ENCODE results near the gene TREML1. TPM values are rescaled to one million over a fixed set of nuclear protein-coding genes. Genes with fewer than 3 reads are reported as not detected.
"Not testable (repeated sequence)": the region's sequence is repeated elsewhere in the genome, so short reads cannot be mapped to it uniquely, and the experiment has no call there.

Gene TREML1, protein sequence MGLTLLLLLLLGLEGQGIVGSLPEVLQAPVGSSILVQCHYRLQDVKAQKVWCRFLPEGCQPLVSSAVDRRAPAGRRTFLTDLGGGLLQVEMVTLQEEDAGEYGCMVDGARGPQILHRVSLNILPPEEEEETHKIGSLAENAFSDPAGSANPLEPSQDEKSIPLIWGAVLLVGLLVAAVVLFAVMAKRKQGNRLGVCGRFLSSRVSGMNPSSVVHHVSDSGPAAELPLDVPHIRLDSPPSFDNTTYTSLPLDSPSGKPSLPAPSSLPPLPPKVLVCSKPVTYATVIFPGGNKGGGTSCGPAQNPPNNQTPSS
- total RNA-seq, result not detected

DNA sequence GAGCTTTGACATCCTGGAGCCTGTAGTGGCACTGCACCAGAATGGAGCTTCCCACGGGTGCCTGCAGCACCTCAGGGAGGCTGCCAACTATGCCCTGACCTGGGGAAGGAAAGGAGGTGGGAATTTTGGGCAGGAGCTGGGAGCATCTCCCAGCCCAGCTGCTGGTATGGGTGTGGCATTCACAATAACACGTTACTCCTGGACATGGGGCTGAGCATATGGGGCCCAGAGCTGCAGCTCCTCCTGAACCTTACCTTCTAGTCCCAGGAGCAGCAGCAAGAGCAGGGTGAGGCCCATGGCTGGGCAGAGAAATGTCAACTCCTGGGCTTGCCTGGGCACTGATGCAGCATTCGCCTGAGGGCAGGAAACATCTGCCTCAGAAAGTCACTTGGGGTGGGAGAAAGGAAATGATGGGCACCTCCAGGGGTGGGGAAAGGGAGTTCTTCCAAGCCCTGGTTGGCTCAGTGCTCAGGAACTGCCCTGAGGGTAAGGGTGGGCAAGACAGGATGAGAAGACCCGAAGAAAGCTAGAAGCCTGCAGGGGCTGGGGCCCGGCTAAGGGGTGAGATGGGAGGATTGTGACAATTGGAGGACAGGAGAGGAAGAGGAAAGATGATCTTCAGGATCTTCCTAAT, at the start of gene TREML1:
TREML1 (minus strand) TSS at position 356 of the 634 bp plus-strand sequence; CDS start at position 297, 59 bp downstream.
- no peak within 1 kb of the TSS for H3K27ac Mint-ChIP-seq

DNA sequence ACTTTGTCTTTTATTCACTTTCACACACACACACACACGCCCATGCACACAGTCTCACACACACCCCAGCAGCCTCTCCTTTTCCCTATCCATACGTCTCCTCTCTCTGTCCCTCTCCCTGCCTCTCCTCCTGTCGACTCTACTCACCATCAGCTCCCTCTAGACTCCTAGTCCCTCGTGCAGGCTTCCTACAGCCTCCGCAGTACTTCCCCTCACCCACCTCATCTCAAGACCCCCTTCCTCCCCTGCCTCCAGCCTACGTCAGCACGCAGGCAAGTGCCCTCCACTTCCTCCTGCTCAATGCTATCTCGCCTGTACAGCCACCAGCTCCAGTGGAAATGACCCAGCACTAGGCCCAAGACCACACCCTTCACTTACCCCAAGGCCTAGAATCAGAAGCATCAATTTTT, 47.6 kb upstream of the TREML1 start:
- no peak for ATAC-seq (replicated peaks)
- Mint-ChIP-seq H3K4me3 (peak overlapping the region; percentile 66), H3K4me1 (peaks cover 45% of the 10 kb centered on the region), H3K27me3 (no peaks in the 10 kb centered on the region), H3K9me3 (no peaks in the 10 kb centered on the region), H3K36me3 (ENCODE audit: low read depth) (peaks cover 2% of the 10 kb centered on the region), H3K27ac (peak overlapping the region; percentile 85)

More for the DNA sequence above, at the start of gene TREML1:
- no peak within 1 kb of the TSS for H3K4me3 Mint-ChIP-seq
- no peaks in the 10 kb centered on the region for H3K4me1 Mint-ChIP-seq
- H3K27me3 Mint-ChIP-seq, result no peaks in the 10 kb centered on the region
- ATAC-seq (replicated peaks), result no peak
- H3K9me3 Mint-ChIP-seq, result no peaks in the 10 kb centered on the region
- H3K36me3 Mint-ChIP-seq (ENCODE audit: low read depth), result no peaks in the 10 kb centered on the region

DNA sequence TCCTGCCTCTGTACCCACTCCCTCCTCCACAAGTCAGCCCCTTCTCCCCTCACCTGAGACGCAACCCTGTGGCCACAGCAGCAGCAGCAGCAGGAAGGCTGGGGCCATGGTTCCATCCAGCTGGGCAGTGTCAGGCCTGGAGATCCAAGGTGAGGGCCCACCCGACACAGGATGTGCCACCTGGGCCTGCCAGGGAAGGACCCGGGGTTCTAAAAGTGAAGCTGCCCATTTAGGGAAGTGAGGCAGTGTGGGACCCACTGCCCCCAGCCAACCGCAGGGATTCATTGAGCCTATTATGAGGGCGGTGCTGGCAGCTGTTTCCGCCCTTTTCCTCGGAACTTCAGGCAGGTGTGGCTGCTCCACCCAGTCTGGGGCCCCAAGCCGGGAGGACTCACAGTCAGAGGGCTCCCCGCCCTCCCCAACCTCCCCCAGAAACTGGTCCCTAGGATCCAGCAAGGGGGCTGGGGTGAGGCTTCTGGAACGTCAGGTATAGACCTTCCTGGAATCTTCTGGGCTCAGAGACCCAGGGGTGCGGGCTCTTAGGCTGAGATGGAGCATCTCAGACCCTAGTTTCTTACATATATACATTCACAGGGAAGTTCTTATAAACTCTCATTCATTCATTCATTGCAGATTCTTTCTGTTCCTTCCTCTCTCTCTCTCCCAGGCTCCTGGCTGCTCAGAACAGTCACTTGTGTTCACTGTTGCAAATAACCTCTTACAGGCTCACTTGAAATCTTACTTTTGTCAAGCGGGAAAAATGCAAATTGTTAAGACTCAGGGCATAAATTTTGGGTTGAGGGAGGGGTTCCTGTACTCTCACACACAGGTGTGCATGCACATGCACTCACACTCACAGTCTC, 47.0 kb upstream of the TREML1 start, which contains the start of gene TREML2:
TREML2 (minus strand) TSS at position 249 of the 863 bp plus-strand sequence; CDS start at position 108, 141 bp downstream.
- no peaks in the 10 kb centered on the region for H3K27me3 Mint-ChIP-seq
- H3K4me3 Mint-ChIP-seq, result peak within 1 kb of the TSS; percentile 66
- ATAC-seq (replicated peaks), result peak; percentile 26
- H3K27ac Mint-ChIP-seq, result peak within 1 kb of the TSS; percentile 85
- peaks cover 47% of the 10 kb centered on the region for H3K4me1 Mint-ChIP-seq
- no peaks in the 10 kb centered on the region for H3K9me3 Mint-ChIP-seq
- peaks cover 5% of the 10 kb centered on the region for H3K36me3 Mint-ChIP-seq (ENCODE audit: low read depth)

DNA sequence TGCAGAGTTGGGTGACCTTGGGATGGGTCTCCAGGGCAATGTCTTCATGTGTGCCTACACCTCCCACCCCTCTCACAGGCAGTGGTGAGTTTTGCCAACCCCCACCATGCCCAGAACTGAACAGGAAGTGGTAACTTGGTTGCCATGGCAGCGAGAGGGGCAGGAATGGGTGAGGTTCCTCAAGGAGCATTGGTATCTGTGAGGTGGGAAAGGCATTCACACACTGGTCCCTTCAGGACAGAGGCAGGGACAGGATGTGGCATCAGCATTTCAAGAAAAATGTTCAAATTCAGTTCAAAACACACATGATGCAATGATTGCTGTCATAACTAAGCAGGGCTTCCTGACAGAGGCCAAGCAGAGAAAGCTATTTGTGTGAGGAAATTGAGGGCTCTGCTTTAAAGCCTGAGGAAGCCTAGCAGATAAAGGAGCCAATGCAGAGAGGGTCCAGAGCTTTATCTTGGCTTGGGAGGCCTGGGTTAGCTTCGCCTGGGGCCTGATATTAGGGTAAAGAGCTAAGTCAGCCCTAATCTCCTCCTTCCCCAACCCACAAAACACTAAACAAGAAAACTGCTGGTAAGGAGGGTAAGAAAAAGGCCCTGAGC, 46.3 kb upstream of the TREML1 start:
- ATAC-seq (replicated peaks), result peak; percentile 57
- H3K27ac Mint-ChIP-seq, result peak overlapping the region; percentile 85
- H3K36me3 Mint-ChIP-seq (ENCODE audit: low read depth), result peaks cover 8% of the 10 kb centered on the region
- H3K4me3 Mint-ChIP-seq, result peak overlapping the region; percentile 66
- H3K27me3 Mint-ChIP-seq, result no peaks in the 10 kb centered on the region
- H3K4me1 Mint-ChIP-seq, result peaks cover 46% of the 10 kb centered on the region
- H3K9me3 Mint-ChIP-seq, result no peaks in the 10 kb centered on the region

DNA sequence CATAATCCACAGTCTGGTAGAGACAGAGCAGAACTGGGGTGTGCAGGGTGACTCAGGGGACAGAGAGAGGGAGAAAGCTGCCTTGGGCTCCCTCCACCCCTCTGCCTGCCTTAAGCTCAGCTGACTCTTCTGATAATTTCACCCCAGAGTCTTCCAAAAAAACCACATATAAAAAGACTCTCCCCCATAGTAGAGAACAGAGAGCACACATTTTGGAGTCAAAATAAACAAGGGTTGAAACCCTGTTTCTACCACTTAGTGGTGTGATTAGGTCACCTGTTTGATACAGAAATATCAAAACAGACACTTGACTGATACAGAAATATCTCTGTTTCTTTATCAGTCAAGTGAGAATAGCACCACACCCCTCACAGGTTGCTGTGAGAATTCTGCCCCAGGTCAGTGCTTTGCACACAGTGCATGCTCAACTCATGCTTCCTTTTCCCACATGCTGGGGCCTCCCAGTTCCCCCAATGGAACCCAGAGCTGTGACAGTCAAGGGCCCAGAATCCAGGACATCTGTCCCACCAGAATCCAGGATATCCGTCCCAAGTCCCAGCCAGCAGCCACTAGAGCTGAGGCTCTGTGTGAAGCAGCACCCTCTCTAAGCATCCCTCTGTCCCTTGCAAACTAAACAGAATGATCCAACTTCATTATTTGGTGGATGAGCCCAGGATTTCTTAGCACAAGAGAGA, 45.6 kb upstream of the TREML1 start:
- peaks cover 9% of the 10 kb centered on the region for H3K36me3 Mint-ChIP-seq (ENCODE audit: low read depth)
- H3K4me3 Mint-ChIP-seq, result peak overlapping the region; percentile 66
- ATAC-seq (replicated peaks), result peak; percentile 79
- H3K27me3 Mint-ChIP-seq, result no peaks in the 10 kb centered on the region
- H3K27ac Mint-ChIP-seq, result peak overlapping the region; percentile 85
- no peaks in the 10 kb centered on the region for H3K9me3 Mint-ChIP-seq
- peaks cover 43% of the 10 kb centered on the region for H3K4me1 Mint-ChIP-seq

GRCh38 chr6:41197234-41197633, 43.1 kb upstream of the TREML1 start:
- Mint-ChIP-seq H3K27me3 (no peaks in the 10 kb centered on the region), H3K27ac (peak overlapping the region; percentile 1), H3K4me1 (peaks cover 41% of the 10 kb centered on the region), H3K9me3 (no peaks in the 10 kb centered on the region), H3K36me3 (ENCODE audit: low read depth) (peaks cover 9% of the 10 kb centered on the region), H3K4me3 (no peak overlapping the region)
- no peak for ATAC-seq (replicated peaks)

DNA sequence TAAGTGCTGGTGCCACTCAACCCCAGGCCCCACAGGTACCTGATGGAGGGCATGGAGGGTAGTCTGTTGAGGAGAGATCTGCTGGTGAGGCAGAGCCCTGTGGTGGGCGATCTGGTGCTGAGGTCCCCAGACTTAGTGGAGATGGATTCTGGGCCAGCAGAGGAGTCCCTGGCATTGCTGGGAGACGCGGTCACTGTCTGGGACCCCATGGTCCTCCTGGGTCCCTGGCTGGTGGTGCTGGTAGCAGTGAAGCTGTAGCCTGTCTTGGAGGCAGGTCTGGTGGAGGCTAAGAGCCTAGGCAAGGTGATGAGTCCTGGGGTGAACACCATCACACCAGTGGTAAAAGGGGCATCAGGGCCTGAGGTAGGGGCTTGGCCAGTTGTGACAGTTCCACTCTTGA, 40.2 kb upstream of the TREML1 start:
- Mint-ChIP-seq H3K4me3 (no peak overlapping the region), H3K27ac (peak overlapping the region; percentile 2), H3K4me1 (peaks cover 17% of the 10 kb centered on the region), H3K36me3 (ENCODE audit: low read depth) (peaks cover 9% of the 10 kb centered on the region), H3K9me3 (peaks cover 2% of the 10 kb centered on the region), H3K27me3 (no peaks in the 10 kb centered on the region)
- ATAC-seq (replicated peaks), result no peak

DNA sequence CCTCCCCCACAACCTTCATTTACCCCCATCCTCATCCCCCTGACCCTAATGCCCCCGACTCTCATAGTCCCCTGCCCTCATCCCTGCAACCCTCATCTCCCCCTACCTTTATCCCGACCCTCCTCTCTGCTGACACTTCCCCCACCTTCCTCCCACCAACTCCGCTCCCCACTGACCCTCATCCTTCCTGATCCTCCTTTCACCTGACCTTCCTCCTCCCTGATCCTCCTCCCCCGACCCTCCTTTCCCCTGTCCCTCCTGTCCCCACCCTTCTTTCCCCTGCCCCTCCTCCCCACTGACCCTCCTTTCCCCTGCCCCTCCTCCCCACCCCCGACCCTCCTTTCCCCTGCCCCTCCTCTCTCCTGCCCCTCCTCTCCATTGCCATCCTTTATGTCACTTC, 39.7 kb upstream of the TREML1 start:
- no peak for ATAC-seq (replicated peaks)
- H3K4me3 Mint-ChIP-seq, result no peak overlapping the region
- H3K27me3 Mint-ChIP-seq, result no peaks in the 10 kb centered on the region
- H3K36me3 Mint-ChIP-seq (ENCODE audit: low read depth), result peaks cover 9% of the 10 kb centered on the region
- peaks cover 15% of the 10 kb centered on the region for H3K4me1 Mint-ChIP-seq
- peaks cover 4% of the 10 kb centered on the region for H3K9me3 Mint-ChIP-seq
- H3K27ac Mint-ChIP-seq, result peak overlapping the region; percentile 2

DNA sequence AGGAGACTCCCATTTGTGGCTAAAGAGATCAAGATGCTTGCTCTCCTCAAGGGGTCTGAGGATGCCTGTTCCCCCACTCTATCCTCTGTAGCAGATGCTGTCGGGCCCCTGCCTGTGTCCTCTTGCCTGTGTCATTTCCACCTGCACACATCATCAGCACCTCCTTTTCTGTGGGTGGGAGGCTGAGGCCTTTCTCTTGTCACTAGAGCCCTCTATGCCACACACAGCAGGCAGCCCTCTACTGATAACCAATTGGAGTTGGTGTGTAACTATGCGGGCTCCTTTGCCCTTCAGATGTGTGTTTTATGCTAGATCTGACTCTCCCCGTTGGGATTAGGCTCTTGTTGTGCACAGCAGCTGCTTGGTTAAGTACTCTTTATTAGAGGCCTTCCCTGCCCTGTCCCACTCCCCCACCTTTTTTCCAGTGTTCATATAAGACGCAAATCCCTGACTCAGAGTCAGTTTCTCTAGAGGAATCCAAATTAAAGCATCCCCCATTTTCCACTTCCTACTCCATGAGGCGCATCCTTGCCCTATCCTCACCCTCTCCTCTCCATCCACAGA, 39.1 kb upstream of the TREML1 start:
- H3K4me3 Mint-ChIP-seq, result no peak overlapping the region
- peaks cover 18% of the 10 kb centered on the region for H3K4me1 Mint-ChIP-seq
- H3K9me3 Mint-ChIP-seq, result peaks cover 4% of the 10 kb centered on the region
- no peak for ATAC-seq (replicated peaks)
- H3K27me3 Mint-ChIP-seq, result no peaks in the 10 kb centered on the region
- H3K27ac Mint-ChIP-seq, result peak overlapping the region; percentile 50
- H3K36me3 Mint-ChIP-seq (ENCODE audit: low read depth), result peaks cover 9% of the 10 kb centered on the region

- Mint-ChIP-seq H3K9me3 (peaks cover 4% of the 10 kb centered on the region), H3K4me1 (peaks cover 11% of the 10 kb centered on the region), H3K27me3 (no peaks in the 10 kb centered on the region), H3K4me3 (no peak overlapping the region), H3K27ac (peak overlapping the region; percentile 65), H3K36me3 (ENCODE audit: low read depth) (peaks cover 6% of the 10 kb centered on the region)
- ATAC-seq (replicated peaks), result peak; percentile 84
Measured at GRCh38 chr6:41191569-41191968, 37.4 kb upstream of the TREML1 start.

- Mint-ChIP-seq H3K4me3 (no peak overlapping the region), H3K27ac (no peak overlapping the region), H3K27me3 (no peaks in the 10 kb centered on the region), H3K4me1 (peaks cover 11% of the 10 kb centered on the region), H3K36me3 (ENCODE audit: low read depth) (peaks cover 5% of the 10 kb centered on the region), H3K9me3 (peaks cover 4% of the 10 kb centered on the region)
- ATAC-seq (replicated peaks), result no peak
Measured at GRCh38 chr6:41190791-41191190, 36.6 kb upstream of the TREML1 start.

- H3K27me3 Mint-ChIP-seq, result no peaks in the 10 kb centered on the region
- ATAC-seq (replicated peaks), result no peak
- no peaks in the 10 kb centered on the region for H3K36me3 Mint-ChIP-seq (ENCODE audit: low read depth)
- no peak overlapping the region for H3K27ac Mint-ChIP-seq
- peaks cover 4% of the 10 kb centered on the region for H3K9me3 Mint-ChIP-seq
- no peak overlapping the region for H3K4me3 Mint-ChIP-seq
- peaks cover 11% of the 10 kb centered on the region for H3K4me1 Mint-ChIP-seq
Measured at GRCh38 chr6:41189967-41190366, 35.8 kb upstream of the TREML1 start.

GRCh38 chr6:41189046-41189445, 34.9 kb upstream of the TREML1 start:
- H3K27ac Mint-ChIP-seq; H3K36me3 Mint-ChIP-seq (ENCODE audit: low read depth); H3K4me3 Mint-ChIP-seq; H3K9me3 Mint-ChIP-seq; H3K27me3 Mint-ChIP-seq; ATAC-seq (replicated peaks): not testable (repeated sequence)
- H3K4me1 Mint-ChIP-seq, result peaks cover 11% of the 10 kb centered on the region

Measured in activated T-helper 17 cell treated with anti-CD3 and anti-CD28 coated beads, Interleukin-2, amount 50 U/mL, for 72 hours (primary cell).